Parathyroid adenoma (tissue), 2 donors: Measurements from ENCODE around the gene ZNF835.
A peak's percentile ranks its signal among the peaks of the same experiment; 100 is the strongest.

Experiments used
- H2AFZ ChIP-seq: fragments of 300-600 bp; sonication (generic); one replicate; pipeline ENCODE4 v1.7.0; 2017; ENCODE audit warnings: antibody characterized with exemption, mild to moderate bottlenecking
- H3K27ac ChIP-seq: fragments of 300-600 bp; sonication (generic); one replicate; pipeline ENCODE4 v1.7.0; 2017
- H3K27me3 ChIP-seq: fragments of 300-600 bp; sonication (generic); one replicate; pipeline ENCODE4 v1.7.0; 2017; ENCODE audit warnings: low read length; ENCODE audit not compliant: control insufficient read depth, insufficient read depth
- H3K36me3 ChIP-seq: fragments of 300-600 bp; sonication (generic); one replicate; pipeline ENCODE4 v1.7.0; 2017; ENCODE audit warnings: low read length; ENCODE audit not compliant: control insufficient read depth, insufficient read depth
- H3K4me1 ChIP-seq: fragments of 300-600 bp; sonication (generic); one replicate; pipeline ENCODE4 v1.7.0; 2017; ENCODE audit warnings: control low read depth
- H3K4me2 ChIP-seq: fragments of 300-600 bp; sonication (generic); one replicate; pipeline ENCODE4 v1.7.0; 2017; ENCODE audit warnings: low read length
- H3K4me3 ChIP-seq: fragments of 300-600 bp; sonication (generic); one replicate; pipeline ENCODE4 v1.7.0; 2017; ENCODE audit warnings: low read depth, low read length
- H3K79me2 ChIP-seq: fragments of 300-600 bp; sonication (generic); one replicate; pipeline ENCODE4 v1.7.0; 2017; ENCODE audit warnings: control low read depth
- H3K9ac ChIP-seq: fragments of 300-600 bp; sonication (generic); one replicate; pipeline ENCODE4 v1.7.0; 2017; ENCODE audit warnings: mild to moderate bottlenecking
- H3K9me3 ChIP-seq: fragments of 300-600 bp; sonication (generic); one replicate; pipeline ENCODE4 v1.7.0; 2017; ENCODE audit warnings: low read length; ENCODE audit not compliant: control insufficient read depth
- TF ChIP-seq, protein P1 (sequence below): fragments of 300-600 bp; sonication (generic); IDR thresholded peaks from one replicate; pipeline ENCODE4 v1.7.0; 2017; ENCODE audit warnings: antibody characterized with exemption, mild to moderate bottlenecking
- donor health status: primary hyperparathyroidism.

Gene ZNF835

DNA sequence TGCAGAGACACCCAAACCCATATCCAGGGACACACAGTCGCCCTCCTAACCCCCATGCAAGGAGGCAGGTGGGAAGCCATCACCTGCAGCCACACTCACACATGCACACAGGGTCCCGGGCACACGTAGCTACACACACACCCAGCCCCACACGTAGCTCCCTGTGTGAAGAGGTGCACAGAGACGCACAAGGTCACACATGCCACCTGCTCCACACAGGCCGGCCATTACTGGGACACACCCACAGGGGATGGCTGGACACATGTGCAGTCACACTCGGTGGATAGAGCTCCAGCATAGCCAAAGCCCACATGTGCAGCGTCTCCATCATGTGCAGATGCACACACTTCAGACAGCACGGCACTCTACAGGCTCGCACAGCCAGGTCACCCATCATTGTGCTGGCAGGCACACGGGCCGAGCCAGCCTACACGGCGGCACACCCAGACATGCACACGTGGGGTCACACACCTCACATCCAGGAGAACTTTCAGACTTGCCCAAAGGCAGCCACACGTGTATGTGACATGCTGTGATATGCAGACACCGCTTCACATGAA is 1.1 kb downstream of the ZNF835 start:
- Histone ChIP-seq H3K36me3 (no peaks in the 10 kb centered on the region), H3K79me2 (no peaks in the 10 kb centered on the region), H3K4me2 (peak overlapping the region; percentile 72), H3K27me3 (no peaks in the 10 kb centered on the region), H3K27ac (no peak overlapping the region), H2AFZ (peak overlapping the region; percentile 88), H3K4me3 (peak overlapping the region; percentile 71), H3K9me3 (no peaks in the 10 kb centered on the region), H3K9ac (no peak overlapping the region), H3K4me1 (peaks cover 8% of the 10 kb centered on the region)
- TF ChIP-seq, protein P1, sequence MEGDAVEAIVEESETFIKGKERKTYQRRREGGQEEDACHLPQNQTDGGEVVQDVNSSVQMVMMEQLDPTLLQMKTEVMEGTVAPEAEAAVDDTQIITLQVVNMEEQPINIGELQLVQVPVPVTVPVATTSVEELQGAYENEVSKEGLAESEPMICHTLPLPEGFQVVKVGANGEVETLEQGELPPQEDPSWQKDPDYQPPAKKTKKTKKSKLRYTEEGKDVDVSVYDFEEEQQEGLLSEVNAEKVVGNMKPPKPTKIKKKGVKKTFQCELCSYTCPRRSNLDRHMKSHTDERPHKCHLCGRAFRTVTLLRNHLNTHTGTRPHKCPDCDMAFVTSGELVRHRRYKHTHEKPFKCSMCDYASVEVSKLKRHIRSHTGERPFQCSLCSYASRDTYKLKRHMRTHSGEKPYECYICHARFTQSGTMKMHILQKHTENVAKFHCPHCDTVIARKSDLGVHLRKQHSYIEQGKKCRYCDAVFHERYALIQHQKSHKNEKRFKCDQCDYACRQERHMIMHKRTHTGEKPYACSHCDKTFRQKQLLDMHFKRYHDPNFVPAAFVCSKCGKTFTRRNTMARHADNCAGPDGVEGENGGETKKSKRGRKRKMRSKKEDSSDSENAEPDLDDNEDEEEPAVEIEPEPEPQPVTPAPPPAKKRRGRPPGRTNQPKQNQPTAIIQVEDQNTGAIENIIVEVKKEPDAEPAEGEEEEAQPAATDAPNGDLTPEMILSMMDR = no peak

DNA sequence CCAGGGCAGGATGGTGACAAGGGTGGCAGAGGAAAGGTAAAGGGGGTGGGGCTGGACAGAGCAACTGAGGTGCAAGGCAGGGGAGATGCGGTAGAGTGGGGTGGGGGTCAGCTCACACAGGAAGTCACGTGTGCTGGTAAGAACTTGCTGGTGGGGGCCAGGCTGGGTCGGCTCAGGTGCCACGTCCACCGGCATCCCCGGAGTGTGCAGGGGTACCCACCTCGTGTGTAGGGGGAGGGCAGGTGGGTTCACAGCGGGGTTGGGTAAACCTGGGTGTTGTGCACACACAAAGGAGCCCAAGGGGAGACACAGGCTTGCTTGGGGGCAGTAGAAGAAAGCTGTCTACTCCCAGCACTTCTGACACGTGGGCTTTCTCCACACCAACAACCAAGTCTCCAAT is 2.9 kb downstream of the ZNF835 start:
- Histone ChIP-seq H3K27me3 (no peaks in the 10 kb centered on the region), H2AFZ (no peak overlapping the region), H3K9ac (no peak overlapping the region), H3K79me2 (no peaks in the 10 kb centered on the region), H3K9me3 (no peaks in the 10 kb centered on the region), H3K4me2 (no peak overlapping the region), H3K4me3 (no peak overlapping the region), H3K4me1 (peaks cover 8% of the 10 kb centered on the region), H3K36me3 (no peaks in the 10 kb centered on the region), H3K27ac (no peak overlapping the region)
- TF ChIP-seq, protein P1 = no peak

DNA sequence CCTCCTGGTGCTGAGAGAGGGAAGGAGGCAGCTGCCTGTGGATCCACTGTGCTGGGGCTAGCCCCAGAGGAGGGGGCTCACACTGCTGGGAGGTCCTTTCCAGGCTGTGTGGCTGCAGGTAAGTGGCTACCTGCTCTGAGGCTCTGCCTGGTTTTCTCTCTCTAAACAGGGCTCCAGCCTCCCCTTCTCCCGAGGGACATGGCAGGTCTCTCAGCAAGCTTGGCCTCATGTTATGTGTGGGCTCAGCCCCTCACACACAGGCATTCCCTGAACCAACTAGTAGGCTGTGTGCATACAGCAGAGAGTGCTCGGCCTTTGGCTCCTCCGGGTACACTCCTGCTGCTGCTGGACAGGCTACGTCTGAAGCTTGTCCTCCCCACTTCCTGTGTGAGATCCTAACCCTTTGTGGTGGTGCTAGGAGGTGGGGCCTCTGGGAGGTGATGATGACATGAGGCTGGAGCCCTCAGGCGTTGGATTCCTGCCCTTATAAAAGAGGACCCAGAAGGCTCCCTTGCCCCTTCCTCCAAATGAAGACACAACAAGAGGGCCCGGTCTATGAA is 4.2 kb downstream of the ZNF835 start:
- H3K9ac ChIP-seq = no peak overlapping the region
- H3K27ac ChIP-seq = no peak overlapping the region
- no peak overlapping the region for H3K4me2 ChIP-seq
- no peak overlapping the region for H2AFZ ChIP-seq
- H3K27me3 ChIP-seq = no peaks in the 10 kb centered on the region
- peaks cover 8% of the 10 kb centered on the region for H3K4me1 ChIP-seq
- no peaks in the 10 kb centered on the region for H3K79me2 ChIP-seq
- no peaks in the 10 kb centered on the region for H3K36me3 ChIP-seq
- H3K4me3 ChIP-seq = no peak overlapping the region
- TF ChIP-seq, protein P1 = no peak
- H3K9me3 ChIP-seq = no peaks in the 10 kb centered on the region

DNA sequence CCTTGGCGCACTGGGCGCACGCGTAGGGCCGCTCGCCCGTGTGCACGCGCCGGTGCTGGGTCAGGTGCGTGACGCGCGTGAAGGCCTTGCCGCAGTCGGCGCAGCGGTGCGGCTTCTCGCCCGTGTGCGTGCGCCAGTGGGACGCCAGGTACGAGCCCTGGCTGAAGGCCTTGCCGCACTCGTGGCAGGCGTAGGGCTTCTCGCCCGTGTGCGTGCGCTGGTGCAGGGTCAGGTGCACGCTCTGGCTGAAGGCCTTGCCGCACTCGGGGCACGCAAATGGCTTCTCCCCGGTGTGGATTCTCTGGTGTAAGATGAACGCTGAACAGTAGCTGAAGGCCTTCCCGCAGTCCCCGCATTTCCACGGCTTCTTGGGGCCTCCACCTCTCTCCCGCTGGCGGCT is 7.0 kb downstream of the ZNF835 start:
- Histone ChIP-seq H3K4me1 (no peaks in the 10 kb centered on the region), H2AFZ (no peak overlapping the region), H3K27ac (no peak overlapping the region), H3K27me3 (no peaks in the 10 kb centered on the region), H3K79me2 (no peaks in the 10 kb centered on the region), H3K4me3 (no peak overlapping the region), H3K9me3 (no peaks in the 10 kb centered on the region), H3K36me3 (no peaks in the 10 kb centered on the region), H3K9ac (no peak overlapping the region), H3K4me2 (no peak overlapping the region)
- TF ChIP-seq, protein P1 = no peak

DNA sequence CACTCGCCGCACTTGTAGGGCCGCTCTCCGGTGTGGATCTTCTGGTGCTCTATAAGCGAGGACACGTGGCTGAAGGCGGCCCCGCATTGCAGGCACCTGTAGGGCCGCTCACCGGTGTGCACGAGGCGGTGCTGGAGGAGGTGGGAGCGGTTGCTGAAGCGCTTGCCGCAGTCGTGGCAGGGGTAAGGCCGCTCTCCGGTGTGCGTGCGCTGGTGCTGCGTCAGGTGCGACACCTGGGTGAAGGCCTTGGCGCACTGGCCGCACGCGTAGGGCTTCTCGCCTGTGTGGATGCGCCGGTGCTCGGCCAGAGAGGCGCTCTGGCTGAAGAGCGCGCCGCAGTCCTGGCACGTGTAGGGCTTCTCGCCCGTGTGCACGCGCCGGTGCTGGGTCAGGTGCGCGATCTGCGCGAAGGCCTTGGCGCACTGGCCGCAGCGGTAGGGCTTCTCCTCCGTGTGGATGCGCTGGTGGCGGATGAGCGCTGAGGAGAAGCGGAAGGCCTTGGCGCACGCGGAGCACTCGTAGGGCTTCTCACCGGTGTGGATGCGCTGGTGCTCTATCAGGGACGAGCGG is 7.5 kb downstream of the ZNF835 start:
- H2AFZ ChIP-seq = no peak overlapping the region
- H3K79me2 ChIP-seq = no peaks in the 10 kb centered on the region
- no peaks in the 10 kb centered on the region for H3K9me3 ChIP-seq
- TF ChIP-seq, protein P1 = no peak
- no peak overlapping the region for H3K4me3 ChIP-seq
- no peak overlapping the region for H3K27ac ChIP-seq
- no peaks in the 10 kb centered on the region for H3K4me1 ChIP-seq
- no peak overlapping the region for H3K4me2 ChIP-seq
- H3K36me3 ChIP-seq = no peaks in the 10 kb centered on the region
- H3K9ac ChIP-seq = no peak overlapping the region
- no peaks in the 10 kb centered on the region for H3K27me3 ChIP-seq
